Left lung (tissue), 10 donors: Measurements from ENCODE around the gene RAD21L1. TPM values are rescaled to one million over a fixed set of nuclear protein-coding genes. Genes with fewer than 3 reads are reported as not detected.

Experiments used
- ATAC-seq: fragments of 200-7000 bp; cut with Tn5 transposase; one replicate; pipeline ENCODE4 v1.9.1; 2020; ENCODE audit warnings: moderate library complexity
- DNase-seq, 4 donors: peaks; one replicate each; pipeline ENCODE4 v3.0.0-alpha.2; 2013 to 2020
- H3K27ac ChIP-seq, 2 donors: fragments of 200-600 bp; sonication (generic) in 1 of 2; one replicate each; pipeline versions ENCODE4 v1.5.0 to v1.8.0; 2020 to 2021
- H3K27me3 ChIP-seq, 2 donors: fragments of 200-600 bp; sonication (generic) in 1 of 2; one replicate each; pipeline versions ENCODE4 v1.5.0 to v1.8.0; 2020 to 2021
- H3K36me3 ChIP-seq, 2 donors: fragments of 200-600 bp; sonication (generic) in 1 of 2; one replicate each; pipeline versions ENCODE4 v1.5.0 to v1.8.0; 2020 to 2021
- H3K4me1 ChIP-seq, 2 donors: fragments of 200-600 bp; one replicate each; pipeline ENCODE4 v1.8.0; 2021
- H3K4me3 ChIP-seq, 2 donors: fragments of 200-600 bp; sonication (generic) in 1 of 2; one replicate each; pipeline versions ENCODE4 v1.5.0 to v1.8.0; 2020 to 2021; ENCODE audit warnings: mild to moderate bottlenecking in 1 of 2
- H3K9me3 ChIP-seq, 2 donors: fragments of 200-600 bp; sonication (generic) in 1 of 2; one replicate each; pipeline versions ENCODE4 v1.5.0 to v1.8.0; 2020 to 2021
- CTCF ChIP-seq, 2 donors: fragments of 200-600 bp; sonication (generic) in 1 of 2; IDR thresholded peaks; one replicate each; pipeline versions ENCODE4 v1.5.0 to v1.8.0; 2021; ENCODE audit warnings: antibody characterized with exemption in 2 of 2
- intact Hi-C, 2 donors: fragments of 100-400 bp; cut with DNase I; formaldehyde crosslinking; loops; one replicate each; pipeline versions ENCODE4 v1.11.2 to v1.14.2; 2022
- polyA plus RNA-seq, 6 donors: library from polyadenylated mRNA; unstranded; fragments of 120-200 nt; gene quantifications; one replicate each; pipeline ENCODE4 v1.2.1, GENCODE V29; 2013; ENCODE audit not compliant: insufficient read length in 6 of 6
- total RNA-seq, 2 donors: library from RNA; stranded (reverse); fragmentation: NEBNext Ultra II Directional; extraction: Animal tissue kit (Norgen Biotek cat#: 25700); gene quantifications; one replicate each; pipeline ENCODE4 v1.2.1, GENCODE V29; 2021
- donor health status: DM: no; HTN: yes; CAD: no.
- donor health status: DM: no; HTN: no; CAD: no.

Gene RAD21L1
- total and polyA plus RNA-seq, 8 donors: not detected

- Histone ChIP-seq H3K36me3 (peaks cover 0 to 12% of the 10 kb centered on the region in 2 donors), H3K27ac (no peak overlapping the region), H3K4me3 (no peak overlapping the region), H3K27me3 (peaks cover 10 to 45% of the 10 kb centered on the region in 2 donors), H3K4me1 (peaks cover 5 to 13% of the 10 kb centered on the region in 2 donors), H3K9me3 (no peaks in the 10 kb centered on the region)
- no peak for TF ChIP-seq CTCF (IDR thresholded peaks at IDR 0.05)
- intact Hi-C loops: no loop called here
- peak; percentile 19 for ATAC-seq
- no peak for DNase-seq
These were observed 43.7 kb upstream of the RAD21L1 start for GRCh38 chr20:1182106-1182505.

GRCh38 chr20:1183153-1183552 is 42.7 kb upstream of the RAD21L1 start:
- DNase-seq (no peak), ATAC-seq (no peak)
- TF ChIP-seq CTCF (IDR thresholded peaks at IDR 0.05): no peak
- no peak overlapping the region for H3K4me3 ChIP-seq
- H3K27me3 ChIP-seq: peaks cover 10 to 46% of the 10 kb centered on the region in 2 donors
- peaks cover 0 to 7% of the 10 kb centered on the region in 2 donors for H3K36me3 ChIP-seq
- no peaks in the 10 kb centered on the region for H3K9me3 ChIP-seq
- no peak overlapping the region for H3K27ac ChIP-seq
- H3K4me1 ChIP-seq: peaks cover 5 to 13% of the 10 kb centered on the region in 2 donors
- intact Hi-C loops: no loop called here

GRCh38 chr20:1184260-1184637 is 41.6 kb upstream of the RAD21L1 start:
- Histone ChIP-seq H3K9me3 (no peaks in the 10 kb centered on the region), H3K4me1 (peaks cover 5 to 13% of the 10 kb centered on the region in 2 donors), H3K27ac (no peak overlapping the region), H3K27me3 (peaks cover 10 to 46% of the 10 kb centered on the region in 2 donors), H3K4me3 (peak overlapping the region; percentile 35 to 41), H3K36me3 (peaks cover 0 to 7% of the 10 kb centered on the region in 2 donors)
- no peak for TF ChIP-seq CTCF (IDR thresholded peaks at IDR 0.05)
- intact Hi-C loops: no loop called here
- no peak for DNase-seq
- ATAC-seq: no peak

GRCh38 chr20:1184638-1185315 is 41.1 kb upstream of the RAD21L1 start, which contains the start of gene TMEM74B:
Gene TMEM74B (minus strand): TSS chr20:1184981. CDS start chr20:1183801, 1,180 bp downstream.
- no peak within 1 kb of the TSS for H3K27ac ChIP-seq
- no peaks in the 10 kb centered on the region for H3K9me3 ChIP-seq
- H3K36me3 ChIP-seq: peaks cover 0 to 7% of the 10 kb centered on the region in 2 donors
- no peak for ATAC-seq
- intact Hi-C loops: no loop called here
- H3K4me3 ChIP-seq: peak within 1 kb of the TSS; percentile 35 to 41
- no peak for TF ChIP-seq CTCF (IDR thresholded peaks at IDR 0.05)
- DNase-seq: peak in 1 of 4 donors; percentile 71
- peaks cover 10 to 46% of the 10 kb centered on the region in 2 donors for H3K27me3 ChIP-seq
- H3K4me1 ChIP-seq: peaks cover 5 to 13% of the 10 kb centered on the region in 2 donors

- H3K4me1 ChIP-seq: peaks cover 5 to 13% of the 10 kb centered on the region in 2 donors
- DNase-seq (no peak), ATAC-seq (peak; percentile 39)
- H3K36me3 ChIP-seq: peaks cover 0 to 7% of the 10 kb centered on the region in 2 donors
- peaks cover 10 to 46% of the 10 kb centered on the region in 2 donors for H3K27me3 ChIP-seq
- H3K4me3 ChIP-seq: peak overlapping the region; percentile 35 to 41
- TF ChIP-seq CTCF (IDR thresholded peaks at IDR 0.05): no peak
- no peaks in the 10 kb centered on the region for H3K9me3 ChIP-seq
- H3K27ac ChIP-seq: no peak overlapping the region
- intact Hi-C loops: no loop called here
These were observed 40.5 kb upstream of the RAD21L1 start for GRCh38 chr20:1185316-1185741.
